H1 (cell line): Measurements from ENCODE around the gene ADGRB3.

ENCODE experiments used
- FOSL1 ChIP-seq: IDR thresholded peaks from 2 replicates; pipeline ENCODE4 v1.6.1; 2011; ENCODE audit warnings: mild to moderate bottlenecking, low read depth, low read length, moderate library complexity; ENCODE audit not compliant: insufficient read depth
- USF2 ChIP-seq: IDR thresholded peaks from 2 replicates; pipeline ENCODE4 v1.6.1; 2011; ENCODE audit warnings: low read length, improper control_type of control experiment

- TF ChIP-seq USF2 (no peak), FOSL1 (no peak)
These were observed 787.4 kb downstream of the ADGRB3 start for GRCh38 chr6:69422475-69422874.
